NAMALWA (cell line): Measurements from ENCODE around the gene NFATC2.
A peak's percentile ranks its signal among the peaks of the same experiment; 100 is the strongest.

Source experiments
- DNase-seq: peaks from one replicate; pipeline ENCODE4 v3.0.0-alpha.2; 2015; ENCODE audit warnings: low spot score

NFATC2 gene

DNA sequence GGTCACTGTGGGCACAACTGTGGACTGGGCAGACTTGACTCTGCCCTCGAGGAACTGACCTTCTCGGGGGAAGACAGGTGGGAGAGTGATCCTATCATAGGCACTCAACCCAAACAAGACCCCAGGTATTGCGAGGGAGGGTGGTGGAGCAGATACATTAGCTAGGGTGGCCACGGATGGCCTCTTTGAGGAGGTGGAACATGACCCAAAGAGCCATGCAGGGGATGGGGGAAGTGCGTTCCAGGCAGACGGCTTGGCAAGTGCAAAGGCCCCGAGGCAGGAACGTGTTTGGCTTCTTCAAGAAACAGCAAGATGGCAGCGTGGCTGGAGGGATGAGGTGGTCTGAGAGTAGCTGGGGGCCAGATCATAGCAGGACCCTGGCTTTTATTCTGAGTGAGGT lies 167.6 kb downstream of the NFATC2 start:
- no peak for DNase-seq

DNA sequence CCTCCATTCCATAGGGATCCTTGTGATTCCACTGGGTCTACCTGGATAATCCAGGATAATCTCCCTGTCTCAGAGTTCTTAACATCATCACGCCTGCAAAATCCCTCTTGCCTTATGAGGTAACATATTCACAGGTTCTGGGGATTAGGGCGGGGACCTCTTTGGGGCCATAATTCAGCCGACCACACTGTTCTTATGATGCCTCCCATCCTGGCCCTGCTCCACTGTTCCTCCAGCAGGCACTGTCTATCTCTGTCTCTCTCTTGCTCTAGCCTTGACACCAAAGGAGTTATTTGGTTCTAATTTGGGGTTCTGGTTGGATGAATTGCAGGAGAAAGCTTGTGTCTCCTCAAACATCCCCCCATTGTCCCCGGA lies 168.1 kb downstream of the NFATC2 start:
- DNase-seq: no peak

DNA sequence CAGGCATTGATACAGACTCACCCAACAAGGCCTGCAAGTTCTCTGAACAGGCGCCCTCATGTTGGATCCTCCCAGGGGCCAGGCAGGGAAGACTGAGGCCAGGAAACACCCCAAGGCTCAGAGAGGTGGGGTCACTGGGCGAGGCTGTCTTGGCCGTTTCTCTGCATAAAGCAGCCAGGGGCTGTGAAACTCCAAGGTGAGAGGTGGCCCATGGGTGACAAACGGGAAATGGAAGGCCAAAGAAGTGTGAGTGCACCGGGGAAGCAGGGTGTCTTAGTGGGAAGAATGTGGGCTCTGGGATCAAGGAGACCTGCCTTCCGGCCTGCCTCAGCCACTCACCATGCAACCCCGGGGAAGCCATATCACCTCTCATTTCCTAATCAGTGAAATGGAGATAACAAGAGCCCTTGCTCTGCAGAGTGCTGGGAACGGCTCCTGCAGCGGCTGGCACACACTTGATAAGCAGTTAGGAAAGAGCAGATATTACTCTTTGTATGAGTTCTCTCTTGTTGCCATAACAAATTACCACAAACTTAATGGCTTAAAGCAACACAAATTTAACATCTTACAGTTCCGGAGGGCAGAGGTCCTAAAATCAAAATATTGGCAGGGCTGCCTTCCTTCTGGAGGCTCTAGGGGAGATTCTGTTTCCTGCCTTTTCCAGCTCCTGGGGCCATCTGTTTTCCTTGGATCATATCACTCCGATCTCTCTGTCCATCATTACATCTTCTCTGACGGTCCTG lies 168.6 kb downstream of the NFATC2 start:
- no peak for DNase-seq

DNA sequence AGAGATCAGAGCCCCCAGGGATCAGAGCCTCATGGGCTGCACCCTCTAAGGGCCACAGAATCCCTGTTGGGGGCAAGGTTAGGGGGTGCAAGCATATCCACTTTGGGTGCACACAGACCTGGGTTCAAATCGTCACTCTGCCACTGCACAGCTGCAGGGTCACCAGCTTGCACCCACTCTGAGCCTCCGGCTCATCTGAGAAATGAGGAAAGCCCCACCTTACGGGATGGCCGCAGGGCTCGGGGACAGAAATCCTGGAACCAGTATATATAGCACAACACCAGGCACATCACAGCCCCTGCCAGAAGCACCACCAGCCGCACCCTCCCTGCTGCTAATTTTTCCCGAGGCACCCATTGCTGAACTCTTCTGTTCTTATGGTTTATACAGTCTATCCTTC lies 169.6 kb downstream of the NFATC2 start:
- DNase-seq: no peak

DNA sequence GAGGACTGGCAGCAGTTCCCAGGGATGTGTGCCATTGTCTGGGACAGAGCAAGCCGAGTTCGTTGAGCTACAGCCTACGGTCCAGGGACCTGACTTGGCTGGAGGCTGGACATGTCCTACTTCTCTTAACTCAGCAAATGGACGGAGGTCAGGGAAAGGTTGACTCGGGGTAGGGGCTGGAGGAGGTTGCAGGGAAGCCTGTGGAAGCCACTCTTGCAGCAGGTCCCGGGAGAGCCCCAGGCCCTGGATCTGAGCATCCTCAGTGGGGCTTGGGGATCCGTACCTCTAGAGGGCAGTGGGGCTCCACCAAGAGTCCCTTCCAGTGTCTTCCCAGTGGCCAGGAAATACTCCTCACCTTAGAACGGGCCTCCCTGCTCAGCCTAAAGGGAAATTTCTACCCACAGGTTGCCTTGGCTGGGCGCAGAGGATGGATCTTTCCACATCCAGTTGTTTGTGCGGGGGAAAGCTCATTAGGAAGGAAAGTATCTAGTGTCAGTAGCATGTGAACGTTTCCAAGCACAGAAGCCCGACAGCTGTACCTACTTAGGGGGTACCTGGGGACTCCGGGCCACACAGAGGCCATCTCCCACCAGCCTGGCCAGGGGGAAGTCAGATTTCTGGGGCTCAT lies 170.2 kb downstream of the NFATC2 start:
- peak; percentile 57 for DNase-seq

DNA sequence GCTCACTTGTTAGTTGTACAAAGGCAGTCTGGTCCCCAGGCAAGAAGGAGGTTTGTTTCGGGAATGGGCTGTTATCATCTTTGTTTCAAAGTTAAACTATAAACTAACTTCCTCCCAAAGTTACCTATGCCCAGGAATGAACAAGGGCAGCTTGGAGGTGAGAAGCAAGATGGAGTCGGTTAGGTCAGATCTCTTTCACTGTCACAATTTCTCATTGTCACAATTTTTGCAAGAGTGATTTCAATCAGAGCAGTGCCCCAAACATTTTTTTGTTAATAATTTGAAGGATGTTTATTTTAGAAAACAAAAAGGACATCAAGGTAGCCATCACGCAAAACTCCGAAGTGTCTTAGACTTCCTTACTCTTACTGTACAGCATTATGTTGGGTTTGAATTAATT lies 170.8 kb downstream of the NFATC2 start:
- DNase-seq: no peak

DNA sequence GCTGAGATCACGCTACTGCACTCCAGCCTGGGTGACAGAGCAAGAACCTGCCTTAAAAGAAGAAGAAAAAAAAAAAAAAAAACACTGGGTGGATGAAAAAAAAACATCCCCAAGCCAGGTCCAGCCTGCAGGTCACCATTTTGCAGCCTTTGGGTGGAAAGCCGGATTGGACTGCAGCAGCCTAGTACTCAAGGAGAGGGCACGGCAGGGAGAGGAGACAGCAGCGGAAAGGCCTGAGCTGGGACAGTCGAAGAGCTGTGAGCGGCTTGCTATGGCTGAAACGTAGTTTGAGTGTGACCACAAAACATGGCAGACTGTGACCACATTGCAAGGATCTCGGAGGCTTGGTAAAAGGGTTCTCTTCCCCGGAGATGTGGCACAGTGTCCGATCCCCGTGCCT lies 173.0 kb downstream of the NFATC2 start:
- no peak for DNase-seq

DNA sequence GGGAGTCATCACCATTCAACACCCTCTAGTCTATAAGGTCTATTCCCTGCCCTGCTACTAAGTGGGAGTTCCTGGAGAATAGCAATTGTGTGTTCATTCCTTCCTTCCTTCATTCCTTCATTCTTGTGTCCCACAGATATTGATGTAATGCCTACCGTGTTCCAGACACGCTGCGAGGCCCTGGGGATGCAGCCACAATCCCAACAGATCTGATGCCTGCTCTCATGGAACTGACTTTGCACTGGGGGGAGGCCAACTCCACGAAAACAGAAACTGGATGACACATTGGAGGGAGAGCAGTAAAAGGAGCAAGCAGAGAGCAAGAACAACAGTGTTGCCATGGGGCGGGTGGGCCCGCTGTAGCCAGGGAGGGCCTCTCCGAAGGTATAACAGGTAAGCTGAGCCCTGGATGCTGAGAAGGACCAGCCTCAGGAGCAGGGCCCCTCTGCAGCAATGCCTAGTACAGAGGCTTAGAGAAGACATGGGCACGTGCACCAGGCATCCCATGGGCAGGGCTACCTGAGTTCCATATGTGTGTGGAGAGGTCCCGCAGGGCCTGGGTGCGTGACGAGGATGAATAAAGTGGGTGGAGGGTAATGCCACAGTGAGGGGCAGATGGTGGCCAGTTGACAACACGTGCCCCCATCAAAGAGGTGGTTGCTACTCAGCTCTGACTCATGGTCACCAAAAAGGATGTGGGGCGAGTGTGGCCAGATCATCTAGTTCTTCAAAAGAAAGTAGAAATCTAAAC lies 173.9 kb downstream of the NFATC2 start:
- DNase-seq: no peak

DNA sequence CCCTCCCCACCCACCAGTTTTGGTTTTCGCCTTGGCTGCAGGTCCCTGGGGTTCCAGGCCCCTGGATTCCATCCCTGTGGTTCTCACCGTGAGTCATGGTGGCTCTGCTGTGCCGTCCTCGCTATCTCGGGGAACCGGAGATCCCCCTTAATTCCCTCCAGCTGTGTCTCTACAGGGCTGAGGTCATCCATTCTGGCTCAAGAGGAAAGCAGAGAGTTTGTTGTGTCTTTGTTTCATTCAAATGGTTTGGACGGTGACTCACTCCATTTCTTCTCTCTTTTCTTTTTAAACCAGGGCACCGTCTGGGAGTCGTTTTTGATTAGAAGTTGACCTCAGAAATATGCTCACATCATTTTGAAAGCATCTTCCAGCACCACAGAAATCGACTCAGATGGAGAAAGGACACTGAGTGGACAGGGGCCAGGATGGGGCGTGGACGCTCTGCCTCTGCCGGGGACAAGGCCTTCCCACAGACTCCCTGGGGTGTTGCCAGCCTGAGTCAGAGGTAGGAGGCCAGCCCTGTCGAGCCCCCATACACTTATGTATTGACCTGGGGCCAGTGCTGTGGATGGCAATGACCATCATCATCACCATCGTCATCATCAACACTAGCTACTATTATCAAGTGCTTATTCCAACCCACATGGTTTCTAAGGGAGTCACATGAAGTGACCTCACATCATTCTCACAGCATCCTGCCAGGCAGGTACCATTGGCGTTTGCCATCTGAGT lies 176.2 kb downstream of the NFATC2 start:
- DNase-seq: no peak

DNA sequence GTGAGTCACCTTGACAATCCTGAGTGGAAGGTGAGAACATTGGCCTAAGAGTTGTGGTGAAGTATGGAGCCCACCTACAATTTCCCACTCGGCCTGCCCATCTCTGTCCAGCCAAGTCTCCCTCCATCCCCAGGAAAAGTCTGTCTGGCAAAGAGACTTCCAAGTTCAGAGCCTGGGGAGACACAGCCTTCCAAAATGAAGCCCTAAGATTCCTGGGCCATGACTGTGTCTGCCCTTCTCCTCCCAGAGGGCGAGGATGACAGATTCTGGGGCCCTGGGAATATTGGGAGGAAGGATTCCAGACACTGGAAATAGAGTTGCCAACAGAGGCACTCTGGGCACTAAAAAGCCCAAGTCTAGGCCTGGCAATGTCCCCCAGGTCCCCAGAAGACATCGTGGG lies 176.8 kb downstream of the NFATC2 start:
- no peak for DNase-seq

DNA sequence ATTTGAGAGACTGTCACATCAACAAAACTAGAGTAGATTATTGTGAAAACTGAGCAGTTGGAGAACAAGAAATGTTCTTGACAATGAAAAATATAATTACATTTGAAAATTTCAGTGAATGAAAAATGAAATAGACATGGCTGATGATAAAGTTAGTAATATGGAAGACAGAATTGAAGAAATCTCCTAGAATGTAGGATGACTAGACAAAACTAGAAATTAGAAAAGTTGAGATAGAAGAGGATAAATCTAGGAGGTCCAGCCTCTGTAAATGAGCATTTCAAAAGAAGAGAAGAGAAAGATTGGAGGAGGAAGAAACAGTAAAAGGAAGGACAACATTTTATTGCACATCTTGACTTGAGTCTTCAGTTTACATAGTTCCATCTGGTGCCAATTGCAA lies 178.7 kb downstream of the NFATC2 start:
- no peak for DNase-seq

DNA sequence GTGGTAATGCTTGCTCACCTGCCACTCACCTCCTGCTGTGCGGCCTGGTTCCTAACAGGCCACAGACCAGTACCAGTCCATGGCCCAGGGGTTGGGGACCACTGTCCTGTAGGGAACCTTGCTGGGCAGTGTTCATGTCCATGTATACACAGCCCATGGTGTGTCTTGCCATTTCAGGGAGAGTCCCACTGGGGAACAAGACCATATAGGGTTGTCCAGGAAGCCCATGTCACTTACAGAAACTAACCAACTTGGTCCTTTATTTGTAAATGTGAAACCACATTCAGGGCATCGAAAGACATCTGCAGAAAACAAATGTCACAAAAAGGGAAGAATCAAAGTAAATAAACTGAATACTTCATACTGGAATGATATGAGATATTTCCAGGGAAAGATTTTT lies 179.1 kb downstream of the NFATC2 start:
- no peak for DNase-seq

DNA sequence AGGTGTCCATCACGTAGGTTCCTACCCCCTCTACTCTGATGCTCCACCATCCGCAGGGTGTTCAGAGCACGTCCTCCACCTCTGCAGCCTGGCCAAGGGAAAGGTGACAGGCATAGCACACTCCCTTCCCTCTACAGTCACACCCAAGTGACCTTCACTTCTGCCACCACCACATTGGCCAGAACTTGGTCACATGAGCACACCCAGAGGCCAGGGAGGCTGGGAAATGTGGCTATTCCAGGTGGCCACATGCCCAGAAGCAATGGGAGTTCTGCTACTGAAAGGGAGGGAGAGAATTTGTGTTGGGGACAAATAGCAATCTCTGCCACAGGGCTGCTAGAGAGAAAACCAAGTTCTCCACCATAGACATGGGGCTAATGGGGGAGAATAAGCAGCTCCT lies 180.3 kb downstream of the NFATC2 start:
- DNase-seq: no peak

DNA sequence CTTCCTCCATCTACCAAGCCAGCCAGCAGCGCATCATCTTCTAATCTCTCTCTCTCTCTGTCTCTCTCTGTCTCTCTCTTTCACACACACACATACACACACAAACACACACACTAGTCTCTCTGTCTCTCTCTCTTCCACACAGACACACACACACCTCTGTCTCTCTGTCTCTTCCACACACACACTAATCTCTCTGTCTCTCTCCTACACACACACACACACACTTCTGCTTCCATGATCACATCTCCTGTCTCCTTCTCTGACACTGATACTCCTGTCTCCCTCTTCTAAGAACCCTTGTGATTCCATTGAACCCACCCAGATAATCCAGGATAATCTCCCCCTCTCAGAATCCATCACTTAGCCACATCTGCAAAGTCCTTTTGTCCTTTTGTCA lies 181.3 kb downstream of the NFATC2 start:
- no peak for DNase-seq

DNA sequence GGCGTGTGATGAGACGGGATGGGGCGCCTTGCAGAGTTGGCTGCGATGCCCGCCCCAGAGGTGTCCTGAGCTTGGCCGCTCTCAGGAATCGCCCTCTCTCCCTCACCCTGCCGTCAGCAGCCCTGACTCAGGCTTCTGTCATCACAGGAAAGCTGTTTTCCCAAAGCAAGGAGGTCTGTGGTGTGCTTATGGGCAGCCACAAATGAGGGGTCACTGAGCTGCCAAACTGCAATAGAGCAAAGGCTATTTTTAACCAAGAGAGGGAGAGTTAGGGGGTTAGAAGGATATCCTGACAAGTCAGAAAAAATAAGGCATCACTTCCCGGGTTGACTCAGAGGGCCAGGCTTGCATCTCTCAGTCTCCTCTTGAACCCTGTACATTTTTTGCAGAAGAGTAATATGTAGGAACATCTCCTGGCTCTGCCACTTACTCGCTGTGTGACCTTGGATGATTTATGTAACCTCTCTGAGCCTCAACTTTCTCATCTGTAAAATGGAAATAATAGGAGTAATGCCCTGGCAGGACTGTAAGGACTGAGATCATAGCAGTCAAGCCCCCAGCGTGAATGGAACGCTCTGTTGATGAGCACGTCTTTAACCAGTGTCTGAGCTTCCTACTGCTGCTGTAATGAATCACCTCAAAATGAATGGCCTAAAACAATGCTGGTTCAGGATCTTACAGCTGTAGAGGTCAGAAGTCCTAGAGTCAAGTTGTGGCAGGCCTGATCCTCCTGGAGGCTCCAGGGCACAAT lies 181.9 kb downstream of the NFATC2 start:
- DNase-seq: no peak

DNA sequence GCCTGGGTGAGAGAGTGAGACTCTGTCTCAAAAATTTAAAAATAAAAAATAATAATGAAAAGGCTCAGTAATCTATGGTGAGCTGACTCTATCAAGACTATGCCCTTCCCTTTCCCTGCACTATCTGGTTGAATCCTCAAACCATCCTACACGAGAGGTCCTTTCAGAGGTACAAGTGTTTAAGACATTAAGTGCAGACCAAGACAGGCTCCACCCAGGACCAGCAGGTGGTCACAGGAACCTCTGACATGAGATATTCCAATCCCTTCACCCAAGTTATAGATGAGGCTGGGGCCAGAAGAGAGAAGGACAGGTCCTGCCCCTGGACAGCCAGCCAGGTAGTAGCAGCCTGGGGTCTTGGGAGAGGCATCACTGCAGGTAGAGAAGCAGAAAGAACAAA lies 182.6 kb downstream of the NFATC2 start:
- no peak for DNase-seq

DNA sequence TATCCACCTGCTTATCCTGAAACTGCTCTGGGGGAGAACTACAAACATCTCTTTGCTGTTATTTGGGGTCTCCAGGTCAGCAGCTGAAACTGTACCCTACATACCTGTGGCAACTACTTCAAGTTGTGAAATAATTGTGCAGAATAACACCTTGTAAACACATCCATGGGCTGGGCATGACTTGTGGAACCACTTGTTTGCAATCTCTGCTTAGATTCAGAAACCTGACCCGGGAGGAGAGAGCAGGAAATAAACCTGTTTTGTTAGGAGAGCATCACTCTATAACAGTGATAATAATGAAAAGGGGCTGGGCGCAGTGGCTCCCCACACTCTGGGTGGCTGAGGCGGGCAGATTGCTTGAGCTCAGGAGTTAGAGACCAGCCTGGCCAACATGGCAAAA lies 183.1 kb downstream of the NFATC2 start:
- no peak for DNase-seq

DNA sequence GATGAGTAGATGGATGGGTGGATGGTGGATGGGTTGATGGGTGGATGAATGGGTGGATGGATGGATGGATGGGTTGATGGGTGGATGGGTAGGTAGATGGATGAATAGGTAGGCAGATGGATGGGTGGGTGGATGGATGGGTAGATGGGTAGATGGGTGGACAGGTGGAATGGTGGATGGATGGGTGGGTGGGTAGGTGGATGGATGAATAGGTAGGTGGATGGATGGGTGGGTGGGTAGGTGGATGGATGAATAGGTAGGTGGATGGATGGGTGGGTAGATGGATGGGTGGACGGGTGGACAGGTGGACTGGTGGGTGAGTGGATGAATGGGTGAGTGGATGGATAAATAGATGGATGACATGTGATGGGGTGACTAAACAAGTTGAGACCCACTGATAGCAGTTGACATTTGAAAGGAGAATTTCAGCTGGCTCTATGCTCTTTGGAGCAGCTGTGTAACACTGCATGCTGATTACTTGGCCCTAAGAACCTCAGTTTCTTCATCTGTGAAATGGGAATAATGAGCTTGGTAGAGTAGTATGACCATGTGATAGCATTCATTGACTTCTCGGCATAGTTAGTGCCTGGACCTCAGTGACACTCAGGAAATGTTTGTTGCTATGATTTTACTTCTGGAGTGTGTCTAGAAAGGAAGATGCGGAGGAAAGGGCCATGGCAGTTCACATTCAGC lies 184.3 kb downstream of the NFATC2 start:
- no peak for DNase-seq

DNA sequence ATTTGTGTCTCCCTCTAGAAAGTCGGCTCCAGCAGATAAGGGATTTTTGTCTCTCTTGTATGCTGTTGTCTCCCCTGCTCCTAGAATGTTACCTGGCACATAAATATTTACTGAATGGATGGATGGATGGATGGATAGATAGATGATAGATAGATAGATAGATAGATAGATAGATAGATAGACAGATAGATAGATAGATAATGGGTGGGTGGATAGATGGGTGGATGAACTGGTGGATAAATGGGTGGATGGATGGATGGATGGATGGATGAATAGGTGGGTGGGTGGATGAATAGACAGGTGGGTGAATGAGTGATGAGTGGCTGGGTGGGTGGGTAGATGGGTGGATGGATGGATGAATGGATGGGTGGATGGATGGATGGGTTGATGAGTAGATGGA lies 185.0 kb downstream of the NFATC2 start:
- no peak for DNase-seq

DNA sequence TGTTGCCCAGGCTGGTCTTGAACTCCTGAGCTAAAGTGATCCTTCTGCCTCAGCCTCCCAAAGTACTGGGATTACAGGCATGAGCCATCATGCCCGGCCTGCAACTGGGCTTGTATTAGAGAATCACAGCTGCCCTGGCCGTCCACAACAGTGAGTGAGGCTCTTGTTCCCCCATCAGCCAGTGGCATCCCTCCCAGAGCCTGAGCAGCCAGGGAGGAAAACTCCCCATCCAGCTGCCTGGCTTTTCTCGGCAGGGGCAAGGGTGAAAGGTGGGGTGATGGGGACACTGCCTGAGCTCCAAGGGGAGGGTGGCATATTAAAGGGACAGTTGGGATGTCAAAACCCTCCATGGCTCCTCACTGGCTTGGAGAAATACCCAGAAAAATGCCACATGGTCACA lies 185.6 kb downstream of the NFATC2 start:
- no peak for DNase-seq

DNA sequence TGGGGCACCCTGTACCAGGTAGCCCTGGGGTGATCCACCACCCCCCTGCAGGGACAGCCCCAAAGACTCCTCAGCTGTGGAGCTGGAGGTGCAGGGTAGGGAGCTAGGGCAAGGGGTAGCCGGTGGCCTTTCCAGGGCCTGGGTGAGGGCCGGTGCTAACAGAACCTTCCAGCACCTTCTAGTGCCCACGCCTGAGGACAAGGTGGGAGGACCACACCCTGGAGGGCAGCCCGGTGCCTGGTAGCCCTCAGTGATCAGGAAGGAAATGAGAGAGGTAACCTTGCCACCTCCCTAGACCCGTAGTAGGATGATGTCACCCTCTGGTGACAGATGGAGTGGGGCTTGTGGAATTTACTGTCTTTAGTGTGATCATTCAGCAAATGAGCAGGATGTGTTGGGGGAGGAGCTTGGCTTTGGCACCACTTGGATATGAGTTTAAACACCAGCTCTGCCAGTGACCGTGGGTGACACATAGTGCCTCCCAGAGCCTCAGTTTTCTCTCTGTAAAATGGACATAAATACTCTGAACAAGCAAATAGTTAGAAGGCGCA lies 187.7 kb downstream of the NFATC2 start:
- DNase-seq: no peak
